Gastrocnemius medialis (tissue), 4 donors: ENCODE data around the gene TMEM200B.

Experiments
- CTCF ChIP-seq, 5 experiments: fragments of 450-650 bp in 3 of 5; fragments of 200-600 bp in 2 of 5; sonication (generic) in 2 of 5; IDR thresholded peaks in 4 of 5; conservative IDR thresholded peaks in 1 of 5; 1 replicate in 4 of 5; 2 replicates in 1 of 5; pipeline ENCODE4 v1.5.1; 2016 to 2019; ENCODE audit warnings: antibody characterized with exemption in 5 of 5, mild to moderate bottlenecking in 3 of 5, moderate library complexity in 3 of 5
- POLR2A ChIP-seq, 2 donors: fragments of 450-650 bp; IDR thresholded peaks; one replicate each; pipeline ENCODE4 v1.6.1; 2017; ENCODE audit warnings: antibody characterized with exemption in 2 of 2, mild to moderate bottlenecking in 2 of 2, moderate library complexity in 2 of 2

- TF ChIP-seq CTCF (IDR thresholded peaks at IDR 0.05 in 4 of 5, conservative IDR thresholded peaks at IDR 0.05 in 1 of 5) = no peak
- no peak for TF ChIP-seq POLR2A (IDR thresholded peaks at IDR 0.05)
Measured at GRCh38 chr1:29077155-29077554, 46.5 kb downstream of the TMEM200B start.
